Epithelial cell of prostate (primary cell): ENCODE measurements around the gene TMEM100.
"Not testable (repeated sequence)": the region's sequence is repeated elsewhere in the genome, so short reads cannot be mapped to it uniquely, and the experiment has no call there.

Source experiments
- DNase-seq: peaks from one replicate; pipeline ENCODE4 v3.0.0-alpha.2; 2011; ENCODE audit warnings: low read depth, low spot score
- H3K27ac ChIP-seq: fragments of 450-650 bp; 2 replicates; pipeline ENCODE4 v1.5.1; 2017; ENCODE audit warnings: mild to moderate bottlenecking

TMEM100 gene

GRCh38 chr17:55692276-55692675 is 30.4 kb downstream of the TMEM100 start:
- H3K27ac ChIP-seq, result no peak overlapping the region
- no peak for DNase-seq

DNA sequence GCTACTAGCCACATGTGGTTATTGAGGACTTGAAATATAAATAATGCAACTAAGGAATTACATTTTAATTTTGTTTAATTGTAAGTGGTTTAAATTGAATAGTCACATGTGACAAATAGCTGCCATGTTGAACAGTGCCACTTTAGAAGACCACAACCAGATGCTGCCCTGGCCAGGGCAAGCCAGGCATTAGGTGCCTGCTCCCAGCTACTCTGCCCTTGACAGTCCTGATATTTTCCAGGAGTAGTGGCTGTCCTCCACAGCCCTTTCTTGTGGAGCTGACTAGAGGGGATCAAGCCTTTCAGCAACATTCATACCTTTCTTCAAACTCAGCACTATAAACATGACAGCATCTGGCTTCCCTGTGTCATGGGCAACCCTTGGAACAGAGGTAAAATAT is 31.0 kb downstream of the TMEM100 start:
- no peak for DNase-seq
- H3K27ac ChIP-seq, result no peak overlapping the region

- H3K27ac ChIP-seq, result no peak overlapping the region
- DNase-seq, result no peak
Measured at GRCh38 chr17:55690105-55690508, 32.6 kb downstream of the TMEM100 start.

GRCh38 chr17:55689672-55690071 is 33.0 kb downstream of the TMEM100 start:
- DNase-seq, result no peak
- no peak overlapping the region for H3K27ac ChIP-seq

DNA sequence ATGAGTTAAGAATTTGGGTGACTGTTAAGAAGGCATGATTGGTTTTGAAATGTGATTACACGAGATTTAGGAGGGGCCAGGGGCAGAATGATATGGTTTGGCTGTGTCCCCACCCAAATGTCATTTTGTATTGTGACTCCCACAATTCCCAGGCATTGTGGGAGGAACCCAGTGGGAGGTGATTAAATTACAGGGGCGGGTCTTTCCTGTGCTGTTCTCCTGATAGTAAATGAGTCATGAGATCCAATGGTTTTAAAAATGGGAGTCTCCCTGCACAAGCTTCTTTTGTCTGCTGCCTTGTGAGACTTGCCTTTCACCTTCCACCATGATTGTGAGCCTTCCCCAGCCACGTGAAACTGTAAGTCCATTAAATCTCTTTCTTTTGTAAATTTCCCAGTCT is 34.6 kb downstream of the TMEM100 start:
- DNase-seq, result no peak
- no peak overlapping the region for H3K27ac ChIP-seq

DNA sequence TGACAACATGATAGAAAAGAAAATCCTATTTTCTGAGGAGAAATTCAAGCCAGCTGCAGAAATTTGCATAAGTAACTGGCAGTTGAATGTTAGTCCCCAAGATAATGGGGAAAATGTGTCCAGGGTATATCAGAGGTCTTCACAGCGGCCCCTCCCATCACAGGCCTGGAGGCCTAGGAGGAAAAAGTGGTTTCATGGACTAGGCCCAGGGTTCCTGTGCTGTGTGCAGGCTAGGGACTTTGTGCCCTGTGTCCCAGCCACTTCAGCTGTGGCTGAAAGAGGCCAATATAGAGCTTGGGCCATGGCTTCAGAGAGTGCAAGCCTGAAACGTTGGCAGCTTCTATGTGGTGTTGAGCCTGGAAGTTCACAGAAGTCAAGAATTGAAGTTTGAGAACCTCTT is 35.6 kb downstream of the TMEM100 start:
- DNase-seq, result no peak
- H3K27ac ChIP-seq, result no peak overlapping the region

- DNase-seq, result no peak
- H3K27ac ChIP-seq, result no peak overlapping the region
Measured at GRCh38 chr17:55683550-55684315, 38.9 kb downstream of the TMEM100 start.

- no peak for DNase-seq
- H3K27ac ChIP-seq, result no peak overlapping the region
Measured at GRCh38 chr17:55681342-55681700, 41.3 kb downstream of the TMEM100 start.

- no peak for DNase-seq
- H3K27ac ChIP-seq, result no peak overlapping the region
Measured at GRCh38 chr17:55680686-55681341, 41.9 kb downstream of the TMEM100 start.

DNA sequence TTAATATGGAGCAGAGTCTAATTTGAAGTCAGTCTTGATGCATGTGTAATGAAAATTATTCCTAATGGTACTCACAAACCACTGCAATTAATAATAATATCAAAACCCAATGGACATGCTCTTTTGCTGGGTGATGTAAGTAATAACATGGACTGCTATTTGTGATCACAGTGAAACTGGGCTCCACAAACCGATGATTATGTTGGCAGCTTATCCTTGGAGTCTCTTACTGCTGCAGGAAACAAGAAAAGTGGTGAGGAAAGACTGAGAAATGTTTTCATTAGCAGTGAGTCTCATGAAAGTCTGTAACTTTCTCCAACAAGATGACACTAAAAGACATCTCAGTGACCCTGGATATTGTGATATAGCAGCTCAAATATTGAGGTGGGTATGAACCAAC is 45.2 kb downstream of the TMEM100 start:
- DNase-seq, result no peak
- H3K27ac ChIP-seq, result no peak overlapping the region

DNA sequence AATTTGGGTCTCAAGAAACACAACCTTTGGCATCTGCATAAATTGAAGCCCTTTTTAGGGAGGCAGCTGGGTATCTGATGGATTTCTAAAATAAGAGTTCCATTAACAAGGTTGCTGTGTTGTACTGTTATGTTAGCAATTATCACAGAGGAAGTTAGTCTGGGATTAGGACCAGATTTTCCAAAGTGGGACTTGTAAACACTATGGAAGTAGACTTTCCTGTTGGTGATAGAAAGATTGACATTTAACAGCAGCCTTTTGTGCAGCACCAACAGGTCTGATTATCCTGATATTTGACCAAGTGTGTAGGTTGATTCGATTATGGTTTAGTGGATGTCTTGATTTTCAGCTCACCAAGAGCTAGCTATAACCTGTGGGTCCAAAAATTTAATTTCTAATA is 46.4 kb downstream of the TMEM100 start:
- DNase-seq, result no peak

GRCh38 chr17:55673743-55674506 is 48.7 kb downstream of the TMEM100 start:
- H3K27ac ChIP-seq, result peak overlapping the region; percentile 38
- no peak for DNase-seq

More for the DNA sequence above, 46.4 kb downstream of the TMEM100 start:
- no peak overlapping the region for H3K27ac ChIP-seq

GRCh38 chr17:55672585-55673501 is 49.8 kb downstream of the TMEM100 start:
- H3K27ac ChIP-seq, result no peak overlapping the region
- no peak for DNase-seq

DNA sequence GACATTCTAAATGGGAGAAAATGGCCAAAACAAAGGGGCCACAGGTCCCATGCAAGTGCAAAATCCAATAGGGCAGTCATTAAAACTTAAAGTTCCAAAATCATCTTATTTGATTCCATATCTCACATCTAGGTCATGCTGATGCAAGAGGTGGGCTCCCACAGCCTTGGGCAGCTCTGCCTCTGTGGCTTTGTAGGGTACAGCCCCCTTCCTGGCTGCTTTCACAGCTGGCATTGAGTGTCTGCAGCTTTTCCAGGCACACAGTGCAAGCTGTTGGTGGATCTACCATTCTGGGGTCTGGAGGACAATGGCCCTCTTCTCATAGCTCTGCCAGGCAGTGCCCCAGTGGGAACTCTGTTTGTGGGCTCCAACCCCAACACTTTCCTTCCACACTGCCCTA is 50.7 kb downstream of the TMEM100 start:
- DNase-seq, H3K27ac ChIP-seq: not testable (repeated sequence)
